Skin of body (tissue), 2 donors: Measurements from ENCODE around the gene TXNL1. TPM values are rescaled to one million over a fixed set of nuclear protein-coding genes. Genes with fewer than 3 reads are reported as not detected.
"Not testable (repeated sequence)": the region's sequence is repeated elsewhere in the genome, so short reads cannot be mapped to it uniquely, and the experiment has no call there.

Source experiments
- DNase-seq: peaks from one replicate; lab custom pipeline; 2025; lab: John Stamatoyannopoulos, UW
- total RNA-seq: library from RNA; depleted of rRNA; stranded (reverse); fragments of >200 nt; gene quantifications from one replicate; pipeline ENCODE4 v1.2.3, GENCODE V29; 2014

The TXNL1 gene
- total RNA-seq, 1 donor from 2014 or later: 28.6 TPM

DNA sequence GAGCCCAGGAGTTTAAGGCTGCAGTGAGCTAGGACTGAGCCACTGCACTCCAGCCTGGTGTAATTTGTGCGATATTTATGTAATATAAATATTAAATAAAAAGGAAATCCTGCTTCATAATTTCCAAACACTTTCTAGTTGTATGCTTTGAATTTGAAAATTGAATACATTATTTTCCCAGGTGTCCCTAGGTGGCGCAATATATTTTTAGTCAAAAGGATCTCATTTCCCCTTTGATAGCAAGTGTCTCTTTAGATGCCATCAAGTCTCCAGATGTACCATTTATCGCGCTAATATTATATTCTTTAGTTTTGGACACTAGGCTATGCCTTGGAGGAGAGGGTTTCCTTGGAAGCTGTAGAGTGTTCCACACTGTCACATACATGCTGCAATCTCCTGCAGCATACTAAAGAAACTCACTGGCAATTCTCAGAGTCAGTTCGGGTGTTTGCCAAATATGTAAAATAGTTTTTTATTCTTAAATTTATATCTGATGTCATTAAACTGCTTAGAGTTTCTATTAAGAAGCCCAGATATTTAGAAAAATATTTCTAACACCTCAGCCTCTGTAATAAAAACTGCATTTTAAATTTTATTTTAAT lies 7.1 kb upstream of the TXNL1 start:
- DNase-seq: no peak

DNA sequence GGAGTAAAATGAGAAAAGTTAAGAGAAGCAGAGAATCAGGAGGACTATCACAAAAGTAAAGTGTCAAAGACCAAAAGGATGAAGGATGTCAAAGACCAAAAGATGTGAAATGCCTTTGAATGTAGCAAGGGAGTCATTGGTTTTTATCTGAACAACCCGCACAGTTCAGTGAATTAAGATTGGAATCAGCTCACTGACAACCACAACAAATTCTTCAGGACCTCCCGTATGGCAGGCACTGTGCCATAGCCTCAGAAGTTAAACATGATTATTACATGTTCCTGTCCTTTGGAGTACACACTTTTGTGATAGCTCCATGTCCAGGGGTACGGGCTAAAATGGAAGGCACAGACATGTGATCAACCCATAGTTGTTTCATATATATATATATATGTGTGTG lies 5.0 kb upstream of the TXNL1 start:
- DNase-seq: no peak

DNA sequence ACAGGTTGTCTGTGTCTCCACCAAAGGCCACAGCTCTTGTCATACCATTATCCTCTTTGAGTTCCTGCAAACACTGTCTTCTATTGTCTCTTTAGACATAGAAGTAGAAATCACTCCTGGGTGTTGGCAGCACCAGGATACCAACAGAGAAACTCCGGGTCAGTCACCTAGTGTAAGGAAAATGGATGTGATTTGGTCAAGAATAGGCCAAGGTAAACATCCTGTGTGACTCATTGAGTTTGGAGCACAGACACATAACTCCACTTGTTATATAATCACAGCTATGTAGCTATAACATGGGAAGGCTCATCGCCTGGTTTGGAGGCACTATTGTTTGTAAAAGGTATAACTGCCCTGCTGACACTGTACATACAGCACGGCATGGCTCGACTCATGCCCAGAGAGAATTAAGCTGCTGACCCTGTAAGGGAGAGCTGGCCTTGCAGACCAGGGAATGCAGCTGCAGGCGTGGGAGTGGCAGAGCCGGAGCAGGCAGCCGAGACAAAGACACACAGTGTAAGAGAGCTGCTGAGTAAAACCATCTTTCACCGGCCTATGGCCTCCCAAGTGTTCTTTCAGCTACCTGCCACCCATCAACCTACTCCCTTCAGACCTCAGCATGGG lies 3.4 kb upstream of the TXNL1 start:
- DNase-seq: no peak

DNA sequence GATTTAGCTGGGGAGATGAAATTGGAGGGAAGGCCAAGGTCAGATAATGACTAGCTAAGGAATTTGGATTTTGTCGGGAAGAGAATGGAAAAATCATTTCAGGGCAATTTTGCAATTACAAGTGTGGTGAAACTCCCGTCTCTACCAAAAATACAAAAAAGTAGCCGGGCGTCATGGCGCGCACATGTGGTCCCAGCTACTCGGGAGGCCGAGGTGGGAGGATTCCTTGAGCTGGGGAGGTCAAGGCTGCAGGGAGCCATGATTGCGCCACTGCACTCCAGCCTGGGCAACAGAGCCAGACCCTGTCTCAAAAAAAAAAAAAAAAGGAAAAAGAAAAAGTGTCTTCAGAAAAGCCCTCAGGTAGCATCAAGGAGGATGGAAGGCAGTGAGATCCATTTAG lies 1.2 kb upstream of the TXNL1 start:
- DNase-seq: no peak

DNA sequence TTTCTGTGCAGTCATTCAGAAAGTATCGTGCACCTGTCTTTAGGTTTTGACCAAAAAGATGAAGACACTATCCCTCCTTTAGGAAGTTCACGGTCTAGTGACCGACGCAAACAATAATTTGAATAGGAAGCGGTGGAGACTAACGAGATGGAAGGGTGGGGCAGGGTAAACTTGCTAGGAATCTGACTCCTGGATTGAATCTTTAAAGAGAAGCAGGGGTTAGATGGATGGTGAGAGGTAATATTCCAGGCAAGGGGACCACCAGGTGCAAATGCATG lies 651 bp upstream of the TXNL1 start:
- no peak for DNase-seq

DNA sequence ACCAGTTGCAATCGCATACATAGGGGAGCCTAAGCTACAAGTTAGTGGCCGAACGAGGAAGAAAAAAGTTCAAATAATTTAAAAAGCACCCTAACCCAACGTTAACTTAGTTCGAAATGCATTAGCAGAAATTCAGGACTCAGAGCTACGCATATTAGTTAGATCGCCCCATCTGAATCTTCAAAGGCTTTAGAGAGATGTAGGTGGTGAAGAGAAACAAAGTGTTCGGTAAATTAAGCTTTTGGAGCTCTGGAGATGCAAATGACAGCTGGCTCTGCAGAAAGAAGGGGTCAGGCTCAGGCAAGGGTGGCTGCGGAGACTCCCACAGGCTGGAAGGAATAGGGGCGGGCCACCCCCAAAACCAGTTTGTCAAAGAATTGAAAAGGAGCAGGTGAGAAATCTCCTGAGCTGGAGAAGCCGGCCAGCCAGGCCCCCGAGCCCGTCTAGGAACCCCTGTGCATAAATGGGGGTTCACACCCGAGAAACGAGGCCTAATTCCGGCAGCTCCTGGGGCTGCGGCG lies 621 bp downstream of the TXNL1 start:
- DNase-seq: no peak

DNA sequence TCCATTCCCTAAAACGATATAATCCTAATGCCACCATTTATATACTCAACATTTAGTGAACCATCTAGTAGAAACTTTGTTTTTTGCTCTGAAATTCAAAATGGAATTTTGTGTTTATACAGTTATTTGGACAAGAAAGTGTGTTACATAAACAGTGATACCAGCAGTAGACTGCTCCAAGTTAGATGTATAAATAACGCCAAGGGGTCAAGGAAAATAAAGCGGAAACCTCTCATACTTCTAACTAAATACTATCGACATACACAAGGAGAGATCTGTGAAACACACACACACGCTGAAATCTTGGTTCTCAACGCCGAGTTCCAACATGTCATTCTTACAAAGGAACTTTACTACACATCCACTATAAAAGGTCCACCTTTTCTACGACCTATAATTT lies 1.2 kb downstream of the TXNL1 start:
- peak; percentile 12 for DNase-seq

DNA sequence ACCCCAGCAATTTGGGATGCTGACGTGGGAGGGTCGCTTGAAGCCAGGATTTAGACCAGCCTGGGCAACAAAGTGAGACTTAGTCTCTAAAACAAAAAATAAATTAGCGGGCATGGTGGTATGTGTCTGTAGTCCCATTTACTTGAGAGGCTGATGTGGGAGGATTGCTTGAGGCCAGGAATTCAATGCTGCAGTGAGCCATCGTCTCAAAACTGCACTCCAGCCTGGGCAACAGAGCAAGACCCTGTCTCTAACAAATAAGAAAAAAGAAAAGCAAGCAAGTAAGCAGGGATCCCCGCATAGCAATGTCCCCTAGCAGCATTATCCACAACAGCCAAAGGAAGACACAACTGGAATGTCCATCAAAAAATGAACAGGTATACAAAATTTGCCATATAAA lies 3.4 kb downstream of the TXNL1 start:
- no peak for DNase-seq

DNA sequence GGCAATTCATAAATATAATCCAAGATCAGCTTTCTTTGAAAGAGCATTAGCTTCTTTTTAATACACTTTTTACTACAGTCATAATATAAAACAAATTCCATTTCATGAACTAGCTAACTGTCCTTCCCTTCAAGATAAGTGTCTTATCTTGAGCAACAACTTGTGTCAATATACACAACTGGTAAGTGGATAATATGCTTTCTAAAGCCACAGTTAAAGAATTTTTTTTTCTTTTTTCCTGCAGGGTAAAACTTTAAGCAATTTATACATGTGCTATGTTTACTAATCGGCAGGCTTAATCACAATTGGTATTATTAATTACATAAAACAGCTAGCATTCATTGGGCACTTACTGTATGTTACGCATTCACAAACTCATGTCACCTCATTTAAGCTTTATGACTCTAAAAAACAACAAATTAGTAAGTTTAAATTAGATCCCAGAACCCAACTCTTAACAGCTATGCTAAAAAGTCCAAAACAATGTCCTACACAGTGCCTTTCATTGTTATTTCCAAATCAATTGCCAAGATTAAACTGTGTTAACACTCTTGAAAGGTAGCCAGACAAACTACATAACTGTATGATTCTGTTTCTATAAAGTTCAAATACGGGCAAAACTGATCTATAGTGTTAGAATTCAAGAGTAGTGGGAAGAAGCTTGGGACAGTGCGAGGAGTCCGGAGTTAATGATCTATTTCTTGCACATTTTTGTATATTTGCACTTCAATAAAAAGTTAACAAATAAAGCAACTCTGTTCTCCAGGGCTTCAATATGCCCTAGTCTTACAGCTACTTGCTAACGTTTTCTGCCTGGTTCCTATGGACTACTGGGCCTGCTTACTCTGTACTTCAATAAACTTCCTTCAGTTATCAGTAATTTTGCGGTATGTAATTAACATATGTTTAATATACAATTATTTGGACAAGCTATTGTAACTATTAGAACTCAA lies 6.0 kb downstream of the TXNL1 start:
- no peak for DNase-seq

DNA sequence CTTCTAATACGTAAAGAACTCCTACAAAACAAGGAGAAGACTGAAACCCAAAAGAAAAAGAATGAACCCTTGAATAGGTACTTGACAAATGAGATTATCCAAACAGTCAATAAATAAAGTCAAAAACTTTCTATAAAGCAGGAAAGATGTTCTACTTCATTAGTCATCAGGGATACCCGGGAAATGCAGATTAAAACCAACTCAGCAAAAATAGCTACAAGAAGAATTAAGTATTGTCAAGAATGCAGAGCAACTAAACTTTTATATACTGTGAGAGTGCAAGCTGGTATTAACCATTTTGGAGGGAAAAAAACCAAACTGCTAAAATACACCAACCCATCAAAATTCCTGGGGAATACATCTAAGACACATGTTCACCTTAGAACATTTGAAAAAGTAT lies 10.4 kb downstream of the TXNL1 start:
- no peak for DNase-seq

DNA sequence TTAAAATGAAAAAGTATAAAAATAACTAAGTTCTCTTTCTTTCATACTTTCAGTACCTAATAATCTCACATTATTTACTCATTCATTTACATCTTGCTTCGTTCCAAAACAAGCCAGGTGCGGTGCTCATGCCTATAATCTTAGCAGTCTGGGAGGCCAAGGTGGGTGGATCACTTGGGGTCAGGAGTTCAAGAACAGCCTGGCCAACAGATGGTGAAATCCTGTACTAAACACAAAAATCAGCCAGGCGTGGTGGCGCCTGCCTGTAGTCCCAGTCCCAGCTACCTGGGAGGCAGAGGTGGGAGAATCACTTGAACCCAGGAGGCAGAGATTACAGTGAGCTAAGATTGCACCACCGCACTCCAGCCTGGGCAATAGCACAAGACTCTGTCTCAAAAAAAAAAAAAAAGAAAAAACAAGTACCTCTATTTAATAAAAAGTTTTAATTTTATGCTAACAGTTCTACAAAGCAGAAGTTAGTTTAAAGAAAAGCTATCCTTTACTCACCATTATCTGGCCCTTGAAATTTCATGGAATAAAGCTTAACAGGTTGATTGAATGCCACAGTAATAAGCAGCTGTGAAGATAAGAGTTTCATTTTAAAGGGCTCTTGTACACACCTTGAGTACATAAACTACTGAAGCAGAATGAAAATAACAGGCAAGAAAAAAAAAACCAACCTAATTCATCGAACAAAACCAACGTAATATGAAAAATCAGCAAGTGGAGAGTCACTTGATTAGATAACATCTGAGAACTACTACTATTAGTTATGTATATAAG lies 22.5 kb downstream of the TXNL1 start:
- DNase-seq: no peak

DNA sequence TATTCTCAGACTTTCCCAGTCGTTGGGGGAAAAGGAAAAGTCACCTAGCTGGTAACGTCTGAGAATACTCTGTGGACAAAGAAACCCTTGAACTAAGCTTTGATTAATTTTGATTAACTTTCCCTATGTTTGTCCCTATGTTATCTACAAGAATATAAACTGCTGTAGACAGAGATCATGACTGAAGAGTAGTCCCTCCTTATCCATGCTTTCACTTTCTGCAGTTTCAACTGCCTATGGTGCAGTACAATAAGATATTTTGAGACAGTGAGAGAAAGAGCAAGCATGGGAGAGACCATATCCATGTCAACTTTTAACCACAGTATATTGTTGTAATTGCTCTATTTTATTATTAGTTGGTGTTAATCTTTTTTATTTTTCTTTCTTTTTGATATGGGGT lies 31.8 kb downstream of the TXNL1 start:
- no peak for DNase-seq

DNA sequence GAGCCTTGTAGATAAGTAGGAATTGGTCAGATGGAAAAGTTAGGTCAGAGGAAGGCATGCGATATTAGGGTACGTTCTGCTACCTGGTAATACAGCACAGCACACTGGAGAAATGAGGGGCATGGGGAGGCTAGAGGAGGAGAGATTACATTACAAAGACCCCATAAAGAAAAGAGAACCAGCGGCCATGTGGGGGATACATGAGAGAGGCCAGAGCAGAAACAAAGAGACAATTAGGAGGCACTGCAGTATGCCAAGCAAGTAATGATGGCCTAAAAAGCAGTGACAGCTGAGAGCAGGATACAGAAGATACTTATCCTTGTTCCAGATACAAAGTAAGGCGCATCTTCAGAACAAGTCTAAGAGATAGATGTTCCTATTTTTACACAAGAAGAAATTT lies 40.0 kb downstream of the TXNL1 start:
- no peak for DNase-seq

DNA sequence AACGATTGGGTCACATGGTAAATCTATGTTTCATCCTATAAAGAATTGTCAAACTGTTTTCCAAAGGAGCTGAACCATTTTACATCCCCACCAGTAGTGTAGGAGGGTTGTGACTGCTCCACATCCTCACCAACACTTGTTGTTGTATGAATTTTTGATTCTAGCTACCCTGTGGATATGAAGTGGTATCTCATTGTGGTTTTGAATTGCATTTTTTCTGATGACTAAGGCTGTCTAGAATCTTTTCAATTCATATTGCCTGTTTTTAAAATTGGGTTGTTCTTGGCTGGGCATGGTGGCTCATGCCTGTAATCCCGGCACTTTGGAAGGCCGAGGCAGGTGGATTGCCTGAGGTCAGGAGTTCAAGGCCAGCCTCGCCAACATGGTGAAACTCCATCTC lies 44.5 kb downstream of the TXNL1 start:
- DNase-seq: no peak

DNA sequence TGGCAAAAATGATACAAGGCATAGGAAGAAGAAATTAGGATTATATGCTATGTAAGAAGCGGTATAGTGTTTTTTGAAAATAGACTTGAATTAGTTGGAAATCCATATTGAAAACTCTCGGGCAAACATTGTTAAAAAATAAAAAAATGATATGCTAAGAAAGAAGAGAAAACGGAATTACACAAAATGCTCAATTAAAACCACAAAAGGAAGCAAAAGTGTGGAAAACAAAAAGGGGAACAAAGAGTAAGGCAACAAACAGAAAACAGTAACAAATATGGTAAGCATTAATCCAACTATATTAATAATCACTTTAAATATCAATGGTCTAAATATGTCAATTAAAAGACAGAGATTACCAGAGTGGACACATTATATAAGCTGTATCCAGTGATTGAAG lies 58.4 kb downstream of the TXNL1 start:
- no peak for DNase-seq

DNA sequence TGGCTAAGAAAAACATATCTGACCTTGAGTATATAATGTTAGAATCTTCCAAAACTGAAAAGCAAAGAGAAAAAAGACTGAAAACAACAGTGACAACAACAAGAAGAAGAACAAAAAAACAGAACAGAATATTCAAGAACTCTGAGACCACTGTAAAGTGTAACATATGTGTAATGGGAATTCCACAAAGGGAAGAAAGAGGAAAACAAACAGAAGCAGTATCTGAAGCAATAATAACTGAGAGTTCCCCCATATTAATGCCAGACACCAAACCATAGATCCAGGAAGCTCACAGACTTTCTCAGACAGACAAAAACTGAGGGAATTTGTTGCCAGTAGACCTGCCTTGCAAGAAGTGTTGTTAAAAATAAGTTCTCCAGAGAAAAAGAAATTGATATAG lies 58.9 kb downstream of the TXNL1 start:
- no peak for DNase-seq

DNA sequence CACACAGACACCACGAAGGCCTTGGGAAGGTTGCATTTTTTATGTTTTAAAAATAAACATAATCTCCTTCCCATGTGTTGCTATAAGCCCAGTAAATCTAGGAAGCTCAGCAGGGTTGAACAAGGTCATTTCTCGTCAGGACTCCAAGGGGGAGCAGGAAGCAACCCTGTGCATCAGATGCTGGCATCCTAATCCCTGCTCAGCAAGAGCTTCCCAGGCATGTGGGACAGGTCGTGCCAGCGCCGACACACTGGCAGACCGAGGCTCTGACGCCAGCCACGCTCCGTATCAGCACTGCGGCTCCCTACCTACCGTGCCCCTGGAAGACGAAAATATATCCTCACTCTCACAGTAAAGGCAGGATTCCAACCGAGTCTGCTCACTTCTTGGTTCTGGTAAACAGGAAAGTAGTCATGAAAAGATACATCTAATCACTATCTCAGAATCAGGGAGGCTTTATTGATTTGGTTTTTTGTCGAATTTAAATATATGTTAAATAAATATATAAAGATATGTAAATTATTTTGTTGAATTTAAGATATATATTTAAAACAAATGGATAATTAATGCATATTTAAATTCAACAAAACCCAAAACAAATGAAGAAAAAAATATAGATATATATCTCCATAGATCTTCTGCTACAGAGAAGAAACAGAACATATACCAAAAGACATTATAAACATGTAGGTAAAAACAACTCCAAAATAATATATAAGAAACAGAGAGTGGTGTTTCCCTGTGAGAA lies 61.4 kb downstream of the TXNL1 start:
- peak; percentile 40 for DNase-seq

DNA sequence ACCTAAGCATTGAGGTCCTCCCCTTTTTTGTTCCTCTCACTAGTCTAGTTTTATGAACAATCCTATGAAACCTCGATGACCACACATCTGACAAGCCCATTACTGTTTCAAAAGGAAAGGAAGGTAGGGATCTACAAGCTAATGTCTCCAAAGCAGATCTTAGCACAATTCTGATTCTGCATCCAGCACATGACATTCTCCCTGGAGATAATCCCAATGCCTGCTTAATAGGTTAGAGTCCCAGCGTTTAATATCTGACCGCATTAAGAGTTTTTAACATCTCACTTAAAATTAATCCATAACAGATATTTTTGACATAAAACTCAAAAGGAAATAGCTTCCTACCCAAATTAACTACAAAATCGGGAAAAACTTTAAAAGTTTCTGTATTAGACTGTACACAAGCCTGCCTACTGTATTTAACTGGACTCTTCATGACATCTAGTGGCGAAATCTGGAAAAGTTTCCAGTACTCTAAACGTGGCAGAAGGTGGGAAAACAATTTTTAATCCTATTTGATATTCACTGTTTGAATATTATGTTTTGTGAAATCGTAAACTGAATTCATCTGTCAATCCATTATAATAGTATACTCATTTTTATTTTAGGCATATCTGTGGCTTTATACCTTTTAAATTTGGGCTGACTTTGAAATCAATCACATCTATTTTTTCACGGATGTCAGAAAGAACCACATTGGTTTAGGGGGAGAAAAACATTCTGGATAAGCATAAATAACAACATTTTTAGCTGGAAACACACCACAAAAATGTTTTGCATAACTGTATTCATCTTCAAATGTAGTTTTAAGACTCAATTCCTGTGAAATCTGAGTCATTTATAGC lies 62.4 kb downstream of the TXNL1 start:
- DNase-seq: peak; percentile 77

DNA sequence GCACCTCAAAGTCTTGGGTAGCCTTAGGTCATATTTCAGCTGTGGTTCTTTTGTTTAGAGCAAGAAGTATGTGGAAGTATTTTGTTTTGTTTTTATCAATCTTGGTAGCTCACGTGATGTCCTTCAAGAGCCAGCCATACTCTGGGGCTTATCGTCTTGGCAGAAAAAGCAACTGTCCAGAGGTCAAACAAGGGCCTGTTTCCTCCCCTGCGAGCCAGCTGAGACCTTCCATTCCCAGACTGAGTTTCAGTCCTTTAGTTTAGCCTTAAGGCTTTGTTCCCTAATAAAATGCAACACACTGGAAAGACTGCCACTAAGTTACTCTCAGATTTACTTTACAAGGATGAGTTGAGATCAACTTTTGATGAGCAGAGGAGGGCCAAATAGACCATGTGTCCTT lies 63.5 kb downstream of the TXNL1 start:
- peak; percentile 23 for DNase-seq

DNA sequence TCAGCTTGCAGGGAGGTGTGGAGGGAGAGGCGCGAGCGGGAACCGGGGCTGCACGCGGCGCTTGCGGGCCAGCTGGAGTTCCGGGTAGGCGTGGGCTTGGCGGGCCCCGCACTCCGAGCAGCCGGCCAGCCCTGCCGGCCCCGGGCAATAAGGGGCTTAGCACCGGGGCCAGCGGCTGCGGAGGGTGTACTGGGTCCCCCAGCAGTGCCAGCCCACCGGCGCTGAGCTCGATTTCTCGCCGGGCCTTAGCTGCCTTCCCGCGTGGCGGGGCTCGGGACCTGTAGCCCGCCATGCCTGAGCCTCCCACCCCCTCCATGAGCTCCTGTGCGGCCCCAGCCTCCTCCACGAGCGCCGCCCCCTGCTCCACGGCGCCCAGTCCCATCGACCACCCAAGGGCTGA lies 66.1 kb downstream of the TXNL1 start:
- not testable (repeated sequence) for DNase-seq
